Testis (tissue), 2 donors: ENCODE measurements around the gene SEC14L6.

Experiments
- CTCF ChIP-seq, 3 experiments: fragments of 450-650 bp in 2 of 3; fragments of 200-600 bp in 1 of 3; sonication (generic) in 1 of 3; IDR thresholded peaks; one replicate each; pipeline ENCODE4 v1.5.1; 2016 to 2019; ENCODE audit warnings: antibody characterized with exemption in 3 of 3, mild to moderate bottlenecking in 2 of 3, moderate library complexity in 1 of 3
- POLR2A ChIP-seq: fragments of 450-650 bp; IDR thresholded peaks from one replicate; pipeline ENCODE4 v1.6.1; 2017; ENCODE audit warnings: antibody characterized with exemption, mild to moderate bottlenecking, moderate library complexity

DNA sequence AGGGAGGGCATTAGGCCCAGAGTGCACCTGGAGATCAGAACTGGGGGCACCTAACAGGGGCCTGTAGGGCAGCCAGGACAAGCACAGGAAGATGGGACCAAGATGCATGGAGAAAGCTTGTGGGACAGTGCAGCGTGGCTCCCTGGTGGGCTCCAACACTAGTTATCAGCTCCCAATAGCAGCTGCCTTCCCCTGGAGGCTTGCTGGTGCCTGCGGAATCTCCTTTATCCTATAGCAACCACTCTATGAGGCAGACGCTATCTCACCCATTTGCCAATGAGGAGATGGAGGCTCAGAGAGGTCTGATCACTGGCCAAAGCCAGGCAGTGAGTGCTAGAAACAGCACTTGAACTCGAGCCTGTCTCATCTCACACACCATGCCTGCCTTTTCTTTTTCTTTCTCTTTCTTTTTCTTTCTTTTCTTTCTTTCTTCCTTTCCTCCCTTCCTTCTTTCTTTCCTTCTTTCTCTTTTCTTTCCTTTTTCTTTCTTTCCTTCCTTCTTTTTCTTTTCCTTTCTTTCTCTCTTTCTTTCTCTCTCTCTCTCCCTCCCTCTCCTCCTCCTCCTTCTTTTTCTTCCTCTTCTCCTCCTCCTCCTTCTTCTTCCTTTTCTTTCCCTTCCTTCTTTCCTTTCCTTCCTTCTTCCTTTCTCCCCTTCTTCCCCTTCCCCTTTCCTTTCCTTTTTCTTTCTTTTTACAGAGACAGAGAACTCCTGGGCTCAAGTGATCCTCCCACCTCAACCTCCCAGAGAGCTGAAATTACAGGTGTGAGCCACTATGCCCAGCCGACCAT is 25.0 kb downstream of the SEC14L6 start:
- TF ChIP-seq CTCF (IDR thresholded peaks at IDR 0.05) (no peak), POLR2A (no peak)
